Measurements from ENCODE around the gene RWDD3. TPM values are rescaled to one million over a fixed set of nuclear protein-coding genes. Genes with fewer than 3 reads are reported as not detected.

Gene RWDD3
- total RNA-seq, 4 donors from 2014 or later: 2.4 to 22.8 (median 15.1) TPM

- H3K4me3 ChIP-seq: no peak overlapping the region
- no peak overlapping the region for H3K27ac ChIP-seq
- intact Hi-C loops (cut with DNase I; ENCODE audit: low total_unique reads) (no loop called here), in situ Hi-C loops (cut with MboI; ENCODE audit: low pct_ligation_motif_present in 1 of 4, low pct_unique_long_range_greater_than_20kb in 1 of 4, low sequenced_read_pairs in 3 of 4) (no loop called here)
- no peak for DNase-seq
- TF ChIP-seq POLR2A (IDR thresholded peaks at IDR 0.05): no peak
- TF ChIP-seq EP300 (IDR thresholded peaks at IDR 0.05; ENCODE audit: low read depth): no peak
- TF ChIP-seq POLR2AphosphoS5 (IDR thresholded peaks at IDR 0.05): no peak
- no peak for TF ChIP-seq CTCF (IDR thresholded peaks at IDR 0.05)
- no peaks in the 10 kb centered on the region for H3K36me3 ChIP-seq
- 87% methylated on average over 14 of the region's 14 CpGs; no CpG with 5 or more reads in 1 of the 2 donors for WGBS, 2 donors (ENCODE audit: low coverage in 1 of 2)
- no peaks in the 10 kb centered on the region for H3K27me3 ChIP-seq
- H3K9me3 ChIP-seq: no peaks in the 10 kb centered on the region
- H3K4me1 ChIP-seq: no peaks in the 10 kb centered on the region
Observed at GRCh38 chr1:95216292-95216990, 17.6 kb upstream of the RWDD3 start.

- no peak overlapping the region for H3K27ac ChIP-seq
- H3K27me3 ChIP-seq: no peaks in the 10 kb centered on the region
- no peaks in the 10 kb centered on the region for H3K4me1 ChIP-seq
- no peaks in the 10 kb centered on the region for H3K9me3 ChIP-seq
- no peaks in the 10 kb centered on the region for H3K36me3 ChIP-seq
- intact Hi-C loops (cut with DNase I; ENCODE audit: low total_unique reads) (no loop called here), in situ Hi-C loops (cut with MboI; ENCODE audit: low pct_ligation_motif_present in 1 of 4, low pct_unique_long_range_greater_than_20kb in 1 of 4, low sequenced_read_pairs in 3 of 4) (no loop called here)
- no peak for TF ChIP-seq POLR2AphosphoS5 (IDR thresholded peaks at IDR 0.05)
- TF ChIP-seq CTCF (IDR thresholded peaks at IDR 0.05): no peak
- TF ChIP-seq POLR2A (IDR thresholded peaks at IDR 0.05): no peak
- TF ChIP-seq EP300 (IDR thresholded peaks at IDR 0.05; ENCODE audit: low read depth): no peak
- no peak overlapping the region for H3K4me3 ChIP-seq
- 68 to 100% methylated on average over 1 of the region's 1 CpG for WGBS, 2 donors (ENCODE audit: low coverage in 1 of 2)
- no peak for DNase-seq
Observed at GRCh38 chr1:95217371-95217770, 16.6 kb upstream of the RWDD3 start.

GRCh38 chr1:95219407-95219806, 14.6 kb upstream of the RWDD3 start:
- Histone ChIP-seq H3K4me3 (no peak overlapping the region), H3K27ac (no peak overlapping the region), H3K9me3 (no peaks in the 10 kb centered on the region), H3K4me1 (no peaks in the 10 kb centered on the region), H3K27me3 (no peaks in the 10 kb centered on the region), H3K36me3 (no peaks in the 10 kb centered on the region)
- intact Hi-C loops (cut with DNase I; ENCODE audit: low total_unique reads) (no loop called here), in situ Hi-C loops (cut with MboI; ENCODE audit: low pct_ligation_motif_present in 1 of 4, low pct_unique_long_range_greater_than_20kb in 1 of 4, low sequenced_read_pairs in 3 of 4) (no loop called here)
- DNase-seq: no peak
- TF ChIP-seq POLR2A (IDR thresholded peaks at IDR 0.05) (no peak), EP300 (IDR thresholded peaks at IDR 0.05; ENCODE audit: low read depth) (no peak), CTCF (IDR thresholded peaks at IDR 0.05) (no peak), POLR2AphosphoS5 (IDR thresholded peaks at IDR 0.05) (no peak)
- WGBS, 2 donors (ENCODE audit: low coverage in 1 of 2): 97 to 100% methylated on average over 2 to 4 of the region's 4 CpGs

- TF ChIP-seq CTCF (IDR thresholded peaks at IDR 0.05) (no peak), POLR2A (IDR thresholded peaks at IDR 0.05) (no peak), POLR2AphosphoS5 (IDR thresholded peaks at IDR 0.05) (no peak), EP300 (IDR thresholded peaks at IDR 0.05; ENCODE audit: low read depth) (no peak)
- Histone ChIP-seq H3K27ac (no peak overlapping the region), H3K36me3 (no peaks in the 10 kb centered on the region), H3K4me1 (no peaks in the 10 kb centered on the region), H3K4me3 (no peak overlapping the region), H3K27me3 (no peaks in the 10 kb centered on the region), H3K9me3 (no peaks in the 10 kb centered on the region)
- WGBS, 2 donors (ENCODE audit: low coverage in 1 of 2): 87% methylated on average over 6 of the region's 6 CpGs; no CpG with 5 or more reads in 1 of the 2 donors
- in situ Hi-C loops (cut with MboI; ENCODE audit: low pct_ligation_motif_present in 1 of 4, low pct_unique_long_range_greater_than_20kb in 1 of 4, low sequenced_read_pairs in 3 of 4): no loop called here
- DNase-seq: no peak
- intact Hi-C loops (cut with DNase I; ENCODE audit: low total_unique reads): no loop called here
Observed at GRCh38 chr1:95221306-95221705, 12.7 kb upstream of the RWDD3 start.
